MM.1S (cell line): Measurements from ENCODE around the gene NDOR1.

Source experiments
- EZH2 ChIP-seq: fragments of 300-600 bp; sonication (generic); optimal IDR thresholded peaks from 2 replicates; pipeline ENCODE3; 2017; ENCODE audit warnings: low read depth, mild to moderate bottlenecking, antibody characterized with exemption, low read length, mixed read lengths
- TF ChIP-seq, protein P1 (sequence below): fragments of 300-600 bp; sonication (generic); IDR thresholded peaks from 2 replicates; pipeline ENCODE4 v1.5.1; 2016; ENCODE audit warnings: antibody characterized with exemption, low read length, mixed read lengths

DNA sequence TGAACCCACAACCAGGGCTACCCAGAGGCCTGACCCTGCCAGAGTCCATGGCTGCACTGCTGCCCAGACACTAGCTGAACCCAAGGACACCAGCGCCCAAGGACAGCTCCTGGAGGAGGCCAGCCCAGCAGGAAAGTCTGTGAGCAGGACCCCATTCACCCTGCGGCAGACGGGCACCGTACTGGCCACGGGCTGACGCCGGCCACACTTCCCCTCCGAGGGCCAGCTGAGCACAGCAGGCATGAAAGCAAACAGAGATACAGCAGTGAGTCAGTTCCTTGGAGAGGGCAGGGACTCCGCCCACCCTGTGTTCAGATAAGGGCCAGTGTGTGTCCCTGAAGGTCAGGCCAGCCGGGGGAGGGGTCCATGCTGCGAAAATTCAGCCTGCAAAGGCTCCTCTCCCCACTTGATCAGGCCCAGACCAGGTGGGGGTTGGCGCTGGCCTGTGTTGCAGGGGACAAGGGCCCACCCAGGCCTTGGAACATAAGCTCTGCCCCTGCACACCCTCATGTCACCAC is 13.3 kb downstream of the NDOR1 start:
- TF ChIP-seq, protein P1, sequence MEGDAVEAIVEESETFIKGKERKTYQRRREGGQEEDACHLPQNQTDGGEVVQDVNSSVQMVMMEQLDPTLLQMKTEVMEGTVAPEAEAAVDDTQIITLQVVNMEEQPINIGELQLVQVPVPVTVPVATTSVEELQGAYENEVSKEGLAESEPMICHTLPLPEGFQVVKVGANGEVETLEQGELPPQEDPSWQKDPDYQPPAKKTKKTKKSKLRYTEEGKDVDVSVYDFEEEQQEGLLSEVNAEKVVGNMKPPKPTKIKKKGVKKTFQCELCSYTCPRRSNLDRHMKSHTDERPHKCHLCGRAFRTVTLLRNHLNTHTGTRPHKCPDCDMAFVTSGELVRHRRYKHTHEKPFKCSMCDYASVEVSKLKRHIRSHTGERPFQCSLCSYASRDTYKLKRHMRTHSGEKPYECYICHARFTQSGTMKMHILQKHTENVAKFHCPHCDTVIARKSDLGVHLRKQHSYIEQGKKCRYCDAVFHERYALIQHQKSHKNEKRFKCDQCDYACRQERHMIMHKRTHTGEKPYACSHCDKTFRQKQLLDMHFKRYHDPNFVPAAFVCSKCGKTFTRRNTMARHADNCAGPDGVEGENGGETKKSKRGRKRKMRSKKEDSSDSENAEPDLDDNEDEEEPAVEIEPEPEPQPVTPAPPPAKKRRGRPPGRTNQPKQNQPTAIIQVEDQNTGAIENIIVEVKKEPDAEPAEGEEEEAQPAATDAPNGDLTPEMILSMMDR: no peak
- TF ChIP-seq EZH2: no peak
